ENCODE measurements around the gene PADI1.

Gene PADI1

DNA sequence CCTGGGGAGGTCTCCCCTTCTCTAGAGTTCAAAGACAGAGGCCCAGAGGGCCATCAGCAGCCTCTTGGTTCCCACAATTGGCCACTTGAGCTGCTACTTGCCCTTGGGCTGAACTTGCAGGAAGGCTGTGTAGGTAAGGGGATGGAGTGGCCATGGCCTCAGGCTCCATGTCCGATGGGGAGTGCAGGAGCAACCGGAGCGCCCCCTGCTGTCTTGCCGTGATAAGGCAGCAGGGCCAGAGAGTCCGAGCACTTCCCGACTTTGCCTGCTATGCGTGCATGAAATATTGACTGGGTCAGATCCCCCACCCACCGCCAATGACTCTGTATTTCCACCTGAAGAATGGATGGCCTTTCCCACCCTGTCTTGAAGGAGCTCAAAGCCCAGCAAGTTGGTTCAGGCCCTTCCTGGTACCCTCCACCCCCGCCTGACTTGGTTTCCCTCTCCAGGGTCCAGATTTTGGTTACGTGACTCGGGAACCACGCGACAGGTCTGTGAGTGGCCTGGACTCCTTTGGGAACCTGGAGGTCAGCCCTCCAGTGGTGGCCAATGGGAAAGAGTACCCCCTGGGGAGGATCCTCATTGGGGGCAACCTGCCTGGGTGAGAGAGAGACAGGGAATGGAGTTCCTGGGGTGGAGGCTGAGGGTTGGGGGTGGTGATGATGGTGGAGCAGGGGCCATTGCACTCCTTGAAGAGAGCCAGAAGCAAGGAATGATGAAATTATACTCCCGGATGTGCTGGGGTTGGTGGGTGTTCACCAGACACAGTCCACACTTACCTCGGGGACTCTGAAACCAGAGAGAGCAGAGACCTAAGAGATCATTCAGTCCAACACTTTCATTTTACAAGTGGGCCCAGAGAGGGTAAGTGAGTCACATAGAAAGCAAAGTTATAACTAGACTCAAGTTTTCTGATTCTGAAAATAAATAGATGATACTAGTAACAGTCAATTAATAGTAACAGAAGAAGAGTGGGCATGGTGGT, 69.5 kb downstream of the PADI1 start:
- peak; percentile 64 for DNase-seq

DNA sequence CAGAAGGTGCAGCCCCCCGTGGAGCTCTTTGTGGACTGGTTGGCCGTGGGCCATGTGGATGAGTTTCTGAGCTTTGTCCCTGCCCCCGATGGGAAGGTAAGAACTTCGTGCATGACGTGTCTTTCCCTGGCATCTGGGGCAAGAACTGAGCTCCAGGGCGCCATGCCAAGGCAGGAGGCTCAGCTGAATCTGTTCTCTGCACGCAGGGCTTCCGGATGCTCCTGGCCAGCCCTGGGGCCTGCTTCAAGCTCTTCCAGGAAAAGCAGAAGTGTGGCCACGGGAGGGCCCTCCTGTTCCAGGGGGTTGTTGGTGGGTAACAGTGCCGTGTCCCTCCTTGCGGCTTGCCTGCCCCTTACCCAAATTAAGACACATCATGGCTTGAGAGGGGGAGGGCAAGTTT, 71.6 kb downstream of the PADI1 start:
- DNase-seq, result no peak

DNA sequence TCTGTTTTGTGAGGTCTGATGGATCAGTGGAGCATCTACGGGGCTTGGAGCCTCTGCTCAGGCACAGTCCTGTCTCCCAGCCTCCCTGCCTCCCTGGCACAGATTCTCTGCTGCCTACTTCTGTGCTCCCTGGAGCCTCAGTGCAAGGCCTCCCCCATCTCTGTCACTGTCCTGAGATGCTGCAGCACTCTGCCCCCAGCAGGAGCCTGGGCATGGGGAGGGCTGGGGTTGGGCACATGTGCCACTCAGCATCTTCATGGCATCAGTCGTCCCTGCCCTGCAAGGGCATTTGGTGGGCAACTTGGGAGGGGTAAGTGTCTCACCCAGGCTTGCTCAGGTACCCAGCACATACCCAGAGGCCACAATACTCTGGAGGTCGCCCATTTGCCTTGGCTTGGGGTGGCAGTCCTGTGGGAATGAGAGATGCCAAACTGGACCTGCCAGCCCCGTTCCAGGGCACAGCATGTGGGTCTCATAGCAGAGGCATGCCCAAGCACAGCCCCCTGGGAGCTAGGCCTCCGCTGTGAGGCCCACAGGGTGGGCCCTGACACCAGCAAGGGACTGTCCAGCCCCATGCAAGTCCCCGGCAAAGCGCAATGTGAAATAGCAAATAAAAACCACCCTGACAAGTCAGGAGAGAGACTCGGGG, 72.7 kb downstream of the PADI1 start:
- no peak for DNase-seq

GRCh38 chr1:17278996-17279830, 74.3 kb downstream of the PADI1 start:
- no peak for DNase-seq

DNA sequence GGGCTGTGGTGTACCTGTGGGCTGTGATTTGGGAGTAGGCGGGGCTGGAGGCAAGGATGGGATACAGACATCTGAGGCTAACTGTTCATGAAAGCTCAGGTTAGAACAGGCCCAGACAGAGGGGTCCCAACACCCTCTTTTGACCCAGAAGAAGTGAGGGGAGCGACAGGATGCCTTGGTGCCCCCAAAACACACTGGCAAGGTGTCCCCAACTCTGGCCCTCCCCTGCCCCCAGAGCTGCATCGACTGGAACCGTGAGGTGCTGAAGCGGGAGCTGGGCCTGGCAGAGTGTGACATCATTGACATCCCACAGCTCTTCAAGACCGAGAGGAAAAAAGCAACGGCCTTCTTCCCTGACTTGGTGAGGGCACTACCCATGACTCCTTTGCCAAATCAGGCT, 75.5 kb downstream of the PADI1 start:
- DNase-seq, result no peak

DNA sequence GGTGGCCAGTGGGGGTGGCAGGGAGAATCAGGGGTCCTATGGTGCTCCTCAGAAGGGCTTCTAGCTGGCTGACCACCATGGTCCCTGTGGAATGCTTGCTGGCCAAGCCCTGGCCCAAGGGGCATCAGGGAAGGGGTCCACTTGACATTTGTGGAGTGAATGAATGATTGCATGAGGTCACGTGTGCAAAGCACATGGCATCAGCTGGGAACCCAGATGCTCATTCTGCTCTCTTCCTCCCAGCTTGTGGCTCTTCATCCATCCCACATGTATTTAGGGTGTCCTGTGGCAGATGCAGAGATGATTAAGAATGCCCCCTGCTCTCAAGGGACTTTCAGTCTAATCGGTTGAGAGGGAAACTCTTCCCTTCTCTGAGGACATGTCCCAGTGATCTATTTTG, 76.0 kb downstream of the PADI1 start:
- DNase-seq, result no peak

DNA sequence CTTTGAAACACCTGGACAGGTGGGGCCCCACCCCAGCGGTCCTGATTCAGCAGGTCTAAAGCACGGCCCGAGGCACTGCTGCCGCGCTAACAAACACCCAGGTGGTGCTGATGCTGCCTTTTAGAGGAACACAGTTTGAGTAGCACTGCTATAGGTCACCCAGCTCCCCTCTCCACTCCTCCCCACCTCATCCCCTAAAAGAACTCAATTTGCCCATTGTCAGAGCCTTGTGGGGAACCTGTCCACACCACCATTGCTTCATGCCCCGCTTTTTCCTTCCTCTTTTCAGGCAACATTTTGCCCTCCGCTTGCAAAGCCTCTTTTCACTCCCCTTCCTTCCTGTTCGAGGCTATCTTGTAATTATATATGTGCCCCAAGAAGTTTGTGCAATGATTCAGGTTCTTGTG, 76.8 kb downstream of the PADI1 start:
- no peak for DNase-seq

GRCh38 chr1:17282836-17283235, 77.9 kb downstream of the PADI1 start:
- DNase-seq, result no peak

GRCh38 chr1:17286646-17287045, 81.7 kb downstream of the PADI1 start:
- DNase-seq, result no peak

DNA sequence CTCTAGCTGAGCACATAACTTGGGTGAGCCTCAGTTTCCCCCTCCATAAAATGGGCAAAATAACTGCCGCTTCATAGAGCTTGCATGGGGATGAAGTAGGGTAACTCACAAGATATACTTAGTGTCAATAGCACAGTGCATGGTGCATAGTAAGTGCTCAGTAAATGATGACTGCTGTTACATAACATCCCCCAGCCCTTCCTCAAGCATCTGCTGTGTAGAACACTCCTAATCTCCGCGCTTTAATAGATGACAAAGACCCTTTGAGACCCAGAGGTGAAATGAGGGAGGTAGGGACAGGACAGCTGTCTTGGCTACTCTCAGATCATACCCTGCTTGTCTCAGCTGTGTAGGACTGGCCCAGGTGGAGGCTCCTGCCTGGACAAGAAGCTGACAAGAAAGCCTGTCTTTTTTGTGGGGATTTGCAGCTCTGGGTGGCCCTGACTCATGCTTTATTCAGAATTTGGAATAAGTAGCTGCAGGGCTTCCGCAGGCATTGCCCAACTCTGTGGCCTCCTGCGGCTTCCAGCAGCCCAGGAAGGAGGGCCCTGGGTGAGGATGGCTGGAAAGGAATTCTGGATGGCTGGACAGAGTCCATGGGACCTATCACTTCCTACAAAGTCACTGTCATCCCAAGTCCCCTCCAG, 82.3 kb downstream of the PADI1 start:
- no peak for DNase-seq

DNA sequence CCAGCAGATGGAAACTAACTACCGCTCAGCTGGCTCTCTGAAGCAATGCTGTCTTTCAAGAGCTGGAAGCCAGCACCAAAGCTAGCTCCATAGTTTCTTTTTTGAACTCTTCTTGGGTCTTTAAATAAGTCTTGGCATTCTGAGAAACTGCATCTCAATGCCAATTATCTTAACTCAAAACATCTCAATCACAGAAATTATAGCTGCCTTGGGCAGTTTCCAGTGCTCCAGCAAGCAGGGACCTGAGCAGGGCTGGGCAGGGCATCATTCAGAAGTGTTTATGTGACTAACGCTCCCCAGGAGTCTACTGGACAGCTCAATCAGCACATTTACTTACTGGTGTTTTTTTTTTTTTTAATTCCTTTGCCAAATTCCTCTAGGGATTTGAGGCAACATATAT, 84.8 kb downstream of the PADI1 start:
- DNase-seq, result no peak

GRCh38 chr1:17290553-17290952, 85.6 kb downstream of the PADI1 start:
- DNase-seq, result no peak

DNA sequence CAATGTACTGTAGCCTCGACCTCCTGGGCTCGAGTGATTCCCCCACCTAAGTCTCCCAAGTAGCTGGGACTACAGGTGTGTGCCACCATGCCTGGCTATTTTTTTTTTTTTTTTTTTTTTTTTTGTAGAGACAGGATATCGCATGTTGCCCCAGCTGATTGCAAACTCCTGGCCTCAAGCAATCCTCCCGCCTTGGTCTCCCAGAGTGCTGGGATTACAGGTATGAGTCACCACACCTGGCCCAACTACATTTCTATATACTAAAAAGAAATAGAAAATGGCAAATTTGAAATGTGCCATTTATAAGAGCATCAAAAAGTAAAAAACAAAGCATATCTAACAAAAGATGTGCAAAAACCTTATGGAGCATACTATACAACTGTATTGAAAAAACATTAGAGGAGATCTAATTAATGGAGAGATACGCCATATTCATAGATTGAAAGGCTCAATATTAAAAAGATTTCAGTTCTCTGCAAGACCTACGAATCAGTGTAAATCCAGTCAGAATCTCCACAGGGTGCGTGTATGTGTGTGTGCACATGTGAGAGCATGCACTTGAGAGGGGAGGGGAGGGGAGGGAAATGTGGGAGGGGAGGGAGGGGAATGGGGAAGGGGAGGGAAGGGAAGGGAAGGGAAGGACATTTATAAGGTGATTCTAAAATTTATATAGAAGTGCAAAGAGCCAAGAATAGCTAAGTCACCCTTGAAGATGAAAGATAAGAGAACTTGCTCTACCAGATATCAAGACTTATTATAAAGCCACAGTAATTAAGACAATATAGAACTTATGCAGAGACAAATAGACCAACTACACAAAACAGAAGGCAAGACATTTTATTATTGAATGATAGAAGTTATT, 87.6 kb downstream of the PADI1 start:
- no peak for DNase-seq

DNA sequence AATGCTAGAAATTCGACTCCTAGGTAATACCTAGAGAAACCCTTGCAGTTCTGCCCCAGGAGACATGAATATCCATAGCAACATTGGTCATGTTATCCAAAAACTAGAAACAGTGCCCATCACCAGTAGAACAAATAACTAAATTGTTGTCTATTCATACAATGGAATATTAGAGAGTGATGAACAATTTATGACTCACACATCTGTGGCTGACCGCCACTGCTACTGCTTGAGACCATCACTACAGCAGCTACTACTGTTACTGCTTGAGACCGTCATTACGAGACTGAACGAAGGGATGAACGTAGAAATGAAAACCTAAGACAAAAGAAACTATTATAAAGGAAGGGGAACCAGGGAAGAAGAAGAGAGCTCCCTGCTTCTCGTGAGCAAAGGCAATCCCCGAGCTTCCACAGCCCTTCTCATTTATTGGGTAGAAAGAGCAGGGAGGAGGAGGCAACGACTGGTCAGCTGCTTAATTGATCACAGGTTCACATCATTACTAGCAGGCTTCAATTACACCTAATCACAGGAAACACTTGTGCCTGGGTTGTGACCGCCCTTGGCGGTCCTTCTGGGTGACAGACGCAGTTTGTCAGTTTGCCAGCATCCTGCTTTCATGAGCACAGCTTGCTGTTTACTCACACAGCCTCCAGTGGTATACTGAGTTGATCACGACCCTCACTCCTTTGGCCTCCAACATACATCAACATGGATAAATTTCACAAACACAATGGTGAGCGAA, 88.9 kb downstream of the PADI1 start:
- no peak for DNase-seq

- no peak for DNase-seq
Measured at GRCh38 chr1:17295292-17295691, 90.4 kb downstream of the PADI1 start.
